ENCODE results near the gene ZNF366. TPM values are rescaled to one million over a fixed set of nuclear protein-coding genes. Genes with fewer than 3 reads are reported as not detected.

The ZNF366 gene
- total RNA-seq: 1.1 TPM

GRCh38 chr5:72507231-72507906 lies at the start of gene ZNF366:
Gene ZNF366, minus strand, starts transcription at chr5:72507410. Its CDS starts 45,914 bp downstream, at chr5:72461496.
- no peak for DNase-seq

- peak; percentile 77 for DNase-seq
Observed at GRCh38 chr5:72556351-72557166, 49.3 kb upstream of the ZNF366 start.

- DNase-seq: no peak
Observed at GRCh38 chr5:72555871-72556270, 48.7 kb upstream of the ZNF366 start.

- DNase-seq: no peak
Observed at GRCh38 chr5:72554897-72555296, 47.7 kb upstream of the ZNF366 start.

GRCh38 chr5:72552041-72552557 lies 44.9 kb upstream of the ZNF366 start:
- no peak for DNase-seq

GRCh38 chr5:72550595-72550994 lies 43.4 kb upstream of the ZNF366 start:
- DNase-seq: no peak

- no peak for DNase-seq
Observed at GRCh38 chr5:72543811-72544210, 36.6 kb upstream of the ZNF366 start.

- no peak for DNase-seq
Observed at GRCh38 chr5:72543365-72543764, 36.2 kb upstream of the ZNF366 start.

GRCh38 chr5:72542695-72543094 lies 35.5 kb upstream of the ZNF366 start:
- DNase-seq: no peak

- DNase-seq: no peak
Observed at GRCh38 chr5:72541501-72542225, 34.5 kb upstream of the ZNF366 start.

- DNase-seq: no peak
Observed at GRCh38 chr5:72540759-72541438, 33.7 kb upstream of the ZNF366 start.

- no peak for DNase-seq
Observed at GRCh38 chr5:72539726-72540125, 32.5 kb upstream of the ZNF366 start.

- no peak for DNase-seq
Observed at GRCh38 chr5:72539038-72539437, 31.8 kb upstream of the ZNF366 start.

GRCh38 chr5:72537166-72537565 lies 30.0 kb upstream of the ZNF366 start:
- DNase-seq: no peak

GRCh38 chr5:72531496-72532190 lies 24.4 kb upstream of the ZNF366 start:
- DNase-seq: no peak

- no peak for DNase-seq
Observed at GRCh38 chr5:72530196-72530595, 23.0 kb upstream of the ZNF366 start.

- DNase-seq: no peak
Observed at GRCh38 chr5:72529383-72529782, 22.2 kb upstream of the ZNF366 start.

- DNase-seq: no peak
Observed at GRCh38 chr5:72525816-72526215, 18.6 kb upstream of the ZNF366 start.

- peak; percentile 38 for DNase-seq
Observed at GRCh38 chr5:72523960-72524582, 16.9 kb upstream of the ZNF366 start.

GRCh38 chr5:72522607-72523006 lies 15.4 kb upstream of the ZNF366 start:
- DNase-seq: no peak

- DNase-seq: no peak
Observed at GRCh38 chr5:72519111-72519510, 11.9 kb upstream of the ZNF366 start.
